ENCODE results near the gene TP53AIP1.

Gene TP53AIP1

GRCh38 chr11:128890543-128891368 lies 51.9 kb downstream of the TP53AIP1 start, which contains the start of gene KCNJ5:
TSS of gene KCNJ5 (plus strand) at chr11:128891356. CDS start at chr11:128911274, 19,918 bp downstream.
- no peak for DNase-seq (ENCODE audit: low spot score)

- DNase-seq (ENCODE audit: low spot score), result no peak
Measured at GRCh38 chr11:128890216-128890542, 52.5 kb downstream of the TP53AIP1 start.

DNA sequence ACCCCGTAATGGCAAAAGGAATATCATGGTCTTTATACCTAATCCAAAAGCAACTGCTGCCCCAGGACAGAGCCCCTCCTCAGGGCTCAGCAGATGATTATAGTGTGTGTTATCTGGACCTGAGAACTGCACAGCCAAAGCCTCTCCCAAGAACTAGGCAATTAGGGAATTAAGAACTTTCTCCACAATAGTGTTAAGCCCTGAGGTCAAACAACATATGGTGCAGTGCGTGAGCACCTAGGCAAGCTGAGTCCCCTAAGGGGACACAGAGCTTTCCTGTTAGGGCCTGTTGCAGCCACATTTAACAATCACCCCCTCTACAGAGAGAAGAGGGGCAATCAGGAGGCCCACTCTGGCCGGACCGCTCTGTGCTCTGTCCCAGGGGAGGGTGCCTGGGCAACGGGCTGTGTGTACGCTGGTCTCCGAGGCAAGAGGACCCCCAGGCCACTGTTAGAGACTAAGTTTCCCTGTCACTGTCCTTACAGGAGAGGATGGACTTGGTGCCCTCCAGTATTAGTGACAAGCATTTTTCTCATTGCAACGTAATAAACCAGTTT lies 52.9 kb downstream of the TP53AIP1 start:
- no peak for DNase-seq (ENCODE audit: low spot score)

GRCh38 chr11:128888034-128888985 lies 54.4 kb downstream of the TP53AIP1 start:
- no peak for DNase-seq (ENCODE audit: low spot score)

DNA sequence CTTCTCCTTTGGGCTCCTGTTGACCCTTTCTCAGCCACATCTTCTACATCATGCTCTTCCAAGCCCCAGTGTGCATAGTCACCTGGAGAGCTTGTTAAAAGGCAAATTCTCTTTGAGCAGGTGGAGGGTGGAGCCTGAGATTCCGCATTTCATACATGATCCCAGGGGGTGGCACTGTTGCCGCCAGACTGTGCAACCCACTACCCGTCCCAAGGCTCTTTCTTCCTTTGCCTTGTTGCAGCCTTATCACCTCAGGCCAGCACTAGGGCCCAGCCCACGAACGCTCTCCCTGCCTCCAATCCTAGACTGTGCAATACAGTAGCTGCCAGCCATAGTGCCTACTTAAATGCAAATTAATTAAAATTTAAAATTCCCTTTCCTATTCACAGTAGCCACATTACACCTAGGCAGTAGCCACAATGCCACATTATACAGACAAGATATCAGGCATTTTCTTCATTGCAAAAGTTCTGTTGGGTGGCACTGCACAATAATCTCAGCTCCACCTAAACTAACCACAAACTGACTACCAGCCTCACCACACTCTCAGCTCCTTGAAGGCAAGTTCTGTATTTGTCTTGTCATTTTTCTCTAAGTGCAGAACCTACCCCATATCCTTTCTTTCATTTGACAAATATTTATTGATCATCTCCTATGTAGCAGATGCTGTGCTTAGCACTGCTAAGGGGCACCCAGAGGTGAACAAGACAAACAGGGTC lies 56.1 kb downstream of the TP53AIP1 start:
- no peak for DNase-seq (ENCODE audit: low spot score)
